Fibroblast of mammary gland (primary cell): ENCODE results near the gene MAGI1.
"Not testable (repeated sequence)": the region's sequence is repeated elsewhere in the genome, so short reads cannot be mapped to it uniquely, and the experiment has no call there.

Source experiments
- DNase-seq: peaks from one replicate; pipeline ENCODE4 v3.0.0-alpha.2; 2010; ENCODE audit warnings: low read depth
- H3K4me3 ChIP-seq: 2 replicates; pipeline ENCODE4 v1.5.1; 2011; ENCODE audit warnings: low read depth, mild to moderate bottlenecking, low read length, moderate library complexity; ENCODE audit not compliant: control insufficient read depth
- TF ChIP-seq, protein P1 (sequence below): conservative IDR thresholded peaks from 2 replicates; pipeline ENCODE4 v1.5.1; 2011; ENCODE audit warnings: low read depth, low read length, inconsistent platforms; ENCODE audit not compliant: control insufficient read depth, insufficient read depth

MAGI1 gene

DNA sequence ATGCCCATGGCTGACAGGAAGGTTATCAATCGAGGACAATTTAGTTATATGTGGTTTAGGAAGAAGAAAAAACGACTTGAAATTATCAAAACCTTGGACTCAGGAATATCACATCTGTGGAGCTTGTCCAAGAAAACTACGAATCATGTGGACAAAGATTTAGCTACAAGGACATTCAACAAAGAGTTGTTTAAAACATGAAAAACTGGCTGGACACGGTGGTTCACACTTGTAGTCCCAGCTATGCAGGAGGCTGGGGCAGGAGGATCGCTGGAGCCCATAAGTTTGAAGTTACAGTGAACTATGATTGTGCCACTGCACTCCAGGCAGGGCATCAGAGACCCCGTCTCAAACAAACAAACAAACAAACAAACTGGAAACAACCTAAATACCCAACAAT lies 142.4 kb downstream of the MAGI1 start:
- TF ChIP-seq, protein P1, sequence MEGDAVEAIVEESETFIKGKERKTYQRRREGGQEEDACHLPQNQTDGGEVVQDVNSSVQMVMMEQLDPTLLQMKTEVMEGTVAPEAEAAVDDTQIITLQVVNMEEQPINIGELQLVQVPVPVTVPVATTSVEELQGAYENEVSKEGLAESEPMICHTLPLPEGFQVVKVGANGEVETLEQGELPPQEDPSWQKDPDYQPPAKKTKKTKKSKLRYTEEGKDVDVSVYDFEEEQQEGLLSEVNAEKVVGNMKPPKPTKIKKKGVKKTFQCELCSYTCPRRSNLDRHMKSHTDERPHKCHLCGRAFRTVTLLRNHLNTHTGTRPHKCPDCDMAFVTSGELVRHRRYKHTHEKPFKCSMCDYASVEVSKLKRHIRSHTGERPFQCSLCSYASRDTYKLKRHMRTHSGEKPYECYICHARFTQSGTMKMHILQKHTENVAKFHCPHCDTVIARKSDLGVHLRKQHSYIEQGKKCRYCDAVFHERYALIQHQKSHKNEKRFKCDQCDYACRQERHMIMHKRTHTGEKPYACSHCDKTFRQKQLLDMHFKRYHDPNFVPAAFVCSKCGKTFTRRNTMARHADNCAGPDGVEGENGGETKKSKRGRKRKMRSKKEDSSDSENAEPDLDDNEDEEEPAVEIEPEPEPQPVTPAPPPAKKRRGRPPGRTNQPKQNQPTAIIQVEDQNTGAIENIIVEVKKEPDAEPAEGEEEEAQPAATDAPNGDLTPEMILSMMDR, result no peak
- H3K4me3 ChIP-seq, result no peak overlapping the region
- no peak for DNase-seq

DNA sequence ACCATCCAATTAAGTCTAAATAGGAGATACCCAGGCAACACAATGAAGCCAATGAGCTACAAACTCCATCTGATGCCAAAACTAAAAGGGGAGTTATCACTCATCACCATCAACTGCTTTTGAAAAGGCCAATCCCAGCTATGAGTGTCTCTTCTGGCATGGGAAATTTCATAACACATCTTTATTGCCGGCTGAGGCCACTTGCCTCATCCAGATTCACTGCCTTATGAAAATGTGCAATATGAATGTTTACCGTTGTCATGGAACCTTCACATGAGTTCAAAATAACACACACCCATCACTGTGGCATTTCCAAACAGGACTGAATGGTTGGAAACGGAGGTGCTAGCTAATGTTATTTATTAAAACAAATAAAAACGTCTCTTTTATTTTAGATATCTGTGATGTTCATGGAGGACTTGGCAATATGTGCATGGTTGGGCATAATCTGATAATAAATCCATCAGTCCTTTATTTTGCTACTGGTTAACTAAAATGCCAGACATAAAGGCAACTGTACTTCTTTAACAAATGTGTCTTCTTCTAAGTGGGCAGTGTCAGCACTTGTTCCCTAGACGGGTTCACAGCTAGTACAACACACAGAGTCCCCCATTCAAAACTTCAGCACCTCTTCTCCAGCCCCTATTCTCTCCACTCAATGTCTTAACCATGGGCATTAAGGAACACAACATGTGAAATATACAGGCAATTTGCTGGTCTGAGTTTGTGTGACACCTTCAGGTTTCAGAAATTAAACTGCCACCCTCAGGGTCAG lies 143.9 kb downstream of the MAGI1 start:
- TF ChIP-seq, protein P1, result no peak
- no peak overlapping the region for H3K4me3 ChIP-seq
- peak; percentile 81 for DNase-seq

DNA sequence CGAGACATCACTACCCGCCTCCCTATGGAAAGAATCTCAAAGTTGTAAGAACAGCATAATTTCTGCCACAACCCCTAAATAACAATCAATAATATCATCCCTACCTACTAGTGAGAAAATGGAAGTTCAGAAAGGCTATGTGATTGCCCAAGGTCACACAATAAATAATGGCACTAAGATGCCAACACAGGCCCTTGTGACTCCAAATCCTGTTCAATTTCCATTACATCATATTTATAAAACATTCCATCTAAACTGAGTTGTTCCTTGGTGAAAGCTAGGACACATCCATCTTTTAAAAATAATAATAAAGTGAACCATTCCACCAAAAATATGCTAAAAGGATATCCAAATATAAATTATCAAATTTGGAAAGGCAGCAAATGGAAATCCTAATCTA lies 144.6 kb downstream of the MAGI1 start:
- no peak for DNase-seq
- TF ChIP-seq, protein P1, result no peak
- H3K4me3 ChIP-seq, result no peak overlapping the region

DNA sequence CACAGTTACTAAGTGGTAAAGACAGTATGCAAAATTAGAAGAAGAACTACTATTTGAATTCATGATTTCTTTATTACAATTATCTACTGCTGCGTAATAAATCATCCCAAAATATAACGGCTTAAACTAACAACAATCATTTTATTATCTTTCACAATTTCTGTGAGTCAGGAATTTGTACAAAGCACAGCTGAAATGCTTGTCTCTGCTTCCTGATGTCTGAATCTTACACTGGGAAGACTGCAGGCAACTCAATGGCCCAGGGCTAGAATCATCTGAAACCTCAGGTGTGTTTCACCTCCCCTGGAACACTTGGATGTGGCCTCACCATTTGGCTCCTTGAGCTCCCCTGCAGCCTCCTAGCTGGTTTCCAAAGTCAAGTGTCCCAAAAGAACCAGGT lies 145.1 kb downstream of the MAGI1 start:
- DNase-seq, result peak; percentile 21
- no peak overlapping the region for H3K4me3 ChIP-seq
- TF ChIP-seq, protein P1, result no peak

DNA sequence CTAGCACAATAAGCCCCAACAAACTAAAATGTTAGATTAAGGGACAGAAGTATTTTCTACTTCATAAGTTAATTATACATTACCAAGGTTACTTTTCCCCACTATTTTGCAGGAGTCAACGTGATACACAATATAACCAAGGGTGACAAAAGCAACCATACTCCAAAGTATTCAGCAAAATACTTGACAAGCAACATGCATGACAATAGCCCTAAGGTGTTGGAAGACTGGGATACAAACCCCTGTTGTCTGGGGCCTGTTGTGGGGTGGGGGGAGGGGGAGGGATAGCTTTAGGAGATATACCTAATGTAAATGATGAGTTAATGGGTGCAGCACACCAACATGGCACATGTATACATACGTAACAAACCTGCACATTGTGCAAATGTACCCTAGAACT lies 147.2 kb downstream of the MAGI1 start:
- not testable (repeated sequence) for DNase-seq

DNA sequence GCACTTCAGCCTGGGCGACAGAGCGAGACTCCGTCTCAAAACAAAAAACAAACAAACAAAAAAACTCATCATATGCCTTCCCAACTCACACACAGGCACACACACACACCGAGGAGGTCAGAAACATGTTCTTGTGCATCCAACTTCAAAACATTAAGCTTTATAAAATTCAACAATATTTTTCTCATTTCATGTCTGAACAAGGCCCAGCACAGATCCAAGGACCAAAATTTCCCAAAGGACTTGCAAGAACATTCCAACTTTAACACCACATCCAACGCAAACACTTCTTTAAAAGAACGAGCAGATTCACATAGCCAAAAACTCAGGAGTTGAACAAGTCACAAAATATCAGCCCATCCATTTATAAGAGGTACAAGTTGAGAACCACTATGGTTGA lies 148.4 kb downstream of the MAGI1 start:
- TF ChIP-seq, protein P1, result no peak
- DNase-seq, result no peak
- H3K4me3 ChIP-seq, result no peak overlapping the region

More for the DNA sequence above, 147.2 kb downstream of the MAGI1 start:
- H3K4me3 ChIP-seq, result not testable (repeated sequence)

DNA sequence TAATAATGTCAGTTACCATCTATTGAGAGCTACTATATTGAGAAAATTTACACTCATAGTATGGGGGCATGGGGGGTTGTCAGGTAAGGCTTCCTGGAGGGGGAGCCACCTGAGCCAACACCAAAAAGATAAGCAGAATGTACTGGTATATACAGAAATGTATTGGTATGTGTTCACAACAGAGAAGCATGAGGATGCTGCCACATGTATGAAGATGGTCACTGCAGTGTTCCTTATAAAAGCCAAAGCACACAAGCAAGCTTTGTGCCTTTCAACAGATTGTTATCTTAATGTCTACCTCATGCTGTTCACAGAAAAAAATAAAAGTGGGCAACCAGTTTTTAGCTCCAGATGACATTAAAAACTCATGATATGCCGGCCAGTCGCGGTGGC lies 149.0 kb downstream of the MAGI1 start:
- no peak for DNase-seq
- no peak overlapping the region for H3K4me3 ChIP-seq

More for the DNA sequence above, 149.0 kb downstream of the MAGI1 start:
- TF ChIP-seq, protein P1, result no peak
